Activated naive CD8-positive, alpha-beta T cell treated with anti-CD3 and anti-CD28 coated beads, Interleukin-2, amount 50 U/mL, for 24 hours (primary cell): ENCODE measurements around the gene SDF2.

Source experiments
- ATAC-seq: fragments of 150-1000 bp; cut with Tn5 transposase; one replicate; pipeline ENCODE4 v1.10.0; 2021
- DNase-seq: peaks from one replicate; pipeline ENCODE4 v3.0.0; 2021
- H3K27ac Mint-ChIP-seq: one replicate; pipeline ENCODE4 v1.8.0; 2021; ENCODE audit warnings: mild to moderate bottlenecking, mixed read lengths
- H3K27me3 Mint-ChIP-seq: one replicate; pipeline ENCODE4 v1.8.0; 2021; ENCODE audit warnings: mixed read lengths
- H3K36me3 Mint-ChIP-seq: one replicate; pipeline ENCODE4 v1.8.0; 2021; ENCODE audit warnings: low read depth, mixed read lengths
- H3K4me1 Mint-ChIP-seq: one replicate; pipeline ENCODE4 v1.8.0; 2021; ENCODE audit warnings: mixed read lengths
- H3K4me3 Mint-ChIP-seq: one replicate; pipeline ENCODE4 v1.8.0; 2021; ENCODE audit warnings: mild to moderate bottlenecking, moderate library complexity, mixed read lengths
- H3K9me3 Mint-ChIP-seq: one replicate; pipeline ENCODE4 v1.8.0; 2021; ENCODE audit warnings: mixed read lengths

The SDF2 gene

DNA sequence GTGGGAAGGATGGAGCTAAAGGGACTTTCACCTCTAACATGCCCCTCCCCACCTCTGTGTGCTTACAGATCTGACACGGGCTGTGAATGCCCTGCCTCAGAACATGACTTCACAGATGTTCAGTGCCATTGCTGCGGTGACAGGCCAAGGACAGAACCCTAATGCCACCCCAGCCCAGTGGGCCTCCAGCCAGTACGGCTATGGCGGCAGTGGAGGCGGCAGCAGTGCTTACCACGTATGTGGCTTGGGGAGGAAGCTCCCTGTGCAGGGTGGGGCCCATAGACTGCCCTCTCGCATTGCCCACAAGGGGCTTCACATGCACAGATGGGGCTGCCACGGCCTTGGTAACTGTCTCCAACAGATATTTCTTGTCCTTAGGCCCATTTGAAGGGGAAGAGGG, 38.6 kb upstream of the SDF2 start:
- Mint-ChIP-seq H3K4me3 (no peak overlapping the region), H3K9me3 (no peaks in the 10 kb centered on the region), H3K36me3 (peaks cover 59% of the 10 kb centered on the region), H3K27me3 (no peaks in the 10 kb centered on the region), H3K4me1 (peaks cover 7% of the 10 kb centered on the region), H3K27ac (no peak overlapping the region)
- ATAC-seq (no peak), DNase-seq (no peak)

GRCh38 chr17:28698253-28698941, 36.7 kb upstream of the SDF2 start:
- H3K4me1 Mint-ChIP-seq, result peaks cover 7% of the 10 kb centered on the region
- H3K36me3 Mint-ChIP-seq, result peaks cover 70% of the 10 kb centered on the region
- H3K4me3 Mint-ChIP-seq, result no peak overlapping the region
- H3K27me3 Mint-ChIP-seq, result no peaks in the 10 kb centered on the region
- peak; percentile 68 for ATAC-seq
- no peak for DNase-seq
- no peaks in the 10 kb centered on the region for H3K9me3 Mint-ChIP-seq
- peak overlapping the region; percentile 49 for H3K27ac Mint-ChIP-seq

DNA sequence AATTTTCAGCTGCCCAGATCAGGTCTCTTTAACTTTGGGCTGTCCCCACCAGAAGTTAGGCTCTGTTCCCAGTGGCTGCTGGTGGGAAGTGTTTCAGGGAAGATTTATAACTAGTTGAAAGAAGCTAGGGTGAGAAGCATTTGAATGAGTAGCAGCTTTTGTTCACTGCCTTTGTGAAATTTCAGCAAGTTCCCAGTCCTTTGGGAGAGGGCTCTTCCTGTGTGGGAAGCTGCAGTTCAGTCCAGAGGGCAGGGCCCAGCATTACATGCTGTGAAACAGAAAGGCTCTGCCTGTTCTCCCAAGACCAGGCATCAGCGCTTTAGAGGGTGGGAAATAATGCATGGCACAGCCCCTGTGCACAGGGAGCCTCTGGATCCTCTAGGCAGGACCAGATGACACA, 32.2 kb upstream of the SDF2 start:
- H3K27ac Mint-ChIP-seq, result no peak overlapping the region
- peaks cover 63% of the 10 kb centered on the region for H3K36me3 Mint-ChIP-seq
- H3K4me1 Mint-ChIP-seq, result peaks cover 7% of the 10 kb centered on the region

DNA sequence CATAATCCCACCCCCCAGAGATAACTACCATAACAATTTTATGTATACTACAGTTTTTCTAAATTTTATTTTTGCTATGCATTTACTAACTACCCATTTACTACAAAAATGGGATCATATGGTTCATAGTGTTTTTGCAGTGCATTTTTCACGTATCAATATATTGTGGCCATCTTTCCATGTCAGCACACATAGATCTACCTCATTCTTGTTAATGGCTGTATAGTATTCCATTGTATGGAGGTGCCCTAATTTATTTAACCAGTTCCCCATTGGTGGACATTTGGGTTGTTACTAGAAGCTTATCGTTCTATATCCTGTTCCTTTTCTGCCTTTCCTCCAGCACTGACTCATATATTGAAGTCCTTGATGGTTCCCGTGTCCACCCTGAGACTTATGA, 27.3 kb upstream of the SDF2 start:
- no peak for DNase-seq
- Mint-ChIP-seq H3K36me3 (peaks cover 67% of the 10 kb centered on the region), H3K4me3 (no peak overlapping the region), H3K9me3 (no peaks in the 10 kb centered on the region), H3K27me3 (no peaks in the 10 kb centered on the region), H3K4me1 (no peaks in the 10 kb centered on the region), H3K27ac (no peak overlapping the region)
- ATAC-seq, result no peak

More for the DNA sequence above, 32.2 kb upstream of the SDF2 start:
- no peak for ATAC-seq
- no peaks in the 10 kb centered on the region for H3K27me3 Mint-ChIP-seq
- H3K4me3 Mint-ChIP-seq, result no peak overlapping the region
- H3K9me3 Mint-ChIP-seq, result no peaks in the 10 kb centered on the region
- no peak for DNase-seq

- Mint-ChIP-seq H3K27me3 (no peaks in the 10 kb centered on the region), H3K4me3 (no peak overlapping the region), H3K9me3 (no peaks in the 10 kb centered on the region), H3K27ac (no peak overlapping the region), H3K36me3 (peaks cover 65% of the 10 kb centered on the region), H3K4me1 (no peaks in the 10 kb centered on the region)
- ATAC-seq, result no peak
- no peak for DNase-seq
Observed at GRCh38 chr17:28688481-28688880, 26.8 kb upstream of the SDF2 start.

DNA sequence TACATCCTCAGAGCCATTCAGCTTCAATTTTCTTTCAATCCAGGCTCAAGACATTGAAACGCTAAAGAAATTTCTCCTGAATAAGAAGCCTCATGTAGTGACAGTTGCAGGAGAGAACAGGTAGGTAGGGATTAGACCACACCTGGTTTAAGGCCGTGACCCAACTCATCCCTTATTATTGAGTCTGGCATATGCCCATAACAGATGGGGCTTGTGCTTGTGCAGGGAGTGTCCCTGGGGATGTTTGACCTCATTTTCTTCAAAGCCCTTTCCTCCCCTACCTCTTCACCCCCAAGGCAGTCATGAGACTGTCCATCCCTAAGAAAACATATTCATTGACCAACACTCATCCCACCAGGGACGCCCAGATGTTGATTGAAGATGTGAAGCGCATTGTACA, 24.6 kb upstream of the SDF2 start:
- no peaks in the 10 kb centered on the region for H3K9me3 Mint-ChIP-seq

DNA sequence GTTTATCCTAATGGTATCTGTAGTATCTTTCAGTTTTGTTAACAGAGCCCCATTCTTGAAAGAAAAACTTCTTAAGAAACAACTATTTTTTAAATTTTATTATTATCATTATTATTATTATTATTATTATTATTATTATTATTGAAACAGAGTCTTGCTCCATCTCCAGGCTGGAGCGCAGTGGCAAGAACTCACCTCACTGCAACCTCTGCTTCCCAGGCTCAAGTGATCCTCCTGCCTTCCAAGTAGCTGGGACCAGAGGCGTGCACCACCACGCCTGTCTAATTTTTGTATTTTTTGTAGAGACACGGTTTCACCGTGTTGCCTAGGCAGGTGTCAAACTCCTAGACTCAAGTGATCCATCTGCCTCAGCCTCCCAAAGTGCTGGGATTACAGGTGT, 23.7 kb upstream of the SDF2 start:
- DNase-seq, result no peak
- H3K36me3 Mint-ChIP-seq, result peaks cover 76% of the 10 kb centered on the region
- no peaks in the 10 kb centered on the region for H3K4me1 Mint-ChIP-seq
- no peaks in the 10 kb centered on the region for H3K9me3 Mint-ChIP-seq
- no peak overlapping the region for H3K27ac Mint-ChIP-seq
- H3K27me3 Mint-ChIP-seq, result no peaks in the 10 kb centered on the region
- no peak for ATAC-seq
- no peak overlapping the region for H3K4me3 Mint-ChIP-seq

More for the DNA sequence above, 24.6 kb upstream of the SDF2 start:
- Mint-ChIP-seq H3K4me3 (no peak overlapping the region), H3K27me3 (no peaks in the 10 kb centered on the region), H3K27ac (no peak overlapping the region), H3K4me1 (no peaks in the 10 kb centered on the region), H3K36me3 (peaks cover 70% of the 10 kb centered on the region)
- DNase-seq (no peak), ATAC-seq (no peak)

GRCh38 chr17:28684963-28685362, 23.3 kb upstream of the SDF2 start:
- peaks cover 75% of the 10 kb centered on the region for H3K36me3 Mint-ChIP-seq
- H3K27me3 Mint-ChIP-seq, result no peaks in the 10 kb centered on the region
- ATAC-seq (no peak), DNase-seq (no peak)
- no peaks in the 10 kb centered on the region for H3K9me3 Mint-ChIP-seq
- no peaks in the 10 kb centered on the region for H3K4me1 Mint-ChIP-seq
- no peak overlapping the region for H3K27ac Mint-ChIP-seq
- H3K4me3 Mint-ChIP-seq, result no peak overlapping the region

GRCh38 chr17:28682655-28683054, 20.9 kb upstream of the SDF2 start:
- H3K27ac Mint-ChIP-seq, result no peak overlapping the region
- no peak overlapping the region for H3K4me3 Mint-ChIP-seq
- H3K36me3 Mint-ChIP-seq, result peaks cover 66% of the 10 kb centered on the region
- H3K27me3 Mint-ChIP-seq, result no peaks in the 10 kb centered on the region
- ATAC-seq, result no peak
- H3K9me3 Mint-ChIP-seq, result no peaks in the 10 kb centered on the region
- DNase-seq, result no peak
- no peaks in the 10 kb centered on the region for H3K4me1 Mint-ChIP-seq

- H3K27me3 Mint-ChIP-seq, result no peaks in the 10 kb centered on the region
- H3K9me3 Mint-ChIP-seq, result no peaks in the 10 kb centered on the region
- H3K4me1 Mint-ChIP-seq, result no peaks in the 10 kb centered on the region
- no peak overlapping the region for H3K4me3 Mint-ChIP-seq
- DNase-seq (no peak), ATAC-seq (no peak)
- peaks cover 64% of the 10 kb centered on the region for H3K36me3 Mint-ChIP-seq
- no peak overlapping the region for H3K27ac Mint-ChIP-seq
Observed at GRCh38 chr17:28675980-28676379, 14.3 kb upstream of the SDF2 start.

GRCh38 chr17:28675490-28675889, 13.8 kb upstream of the SDF2 start:
- H3K36me3 Mint-ChIP-seq, result peaks cover 63% of the 10 kb centered on the region
- H3K27me3 Mint-ChIP-seq, result no peaks in the 10 kb centered on the region
- H3K27ac Mint-ChIP-seq, result no peak overlapping the region
- DNase-seq, result no peak
- ATAC-seq, result no peak
- H3K9me3 Mint-ChIP-seq, result no peaks in the 10 kb centered on the region
- H3K4me3 Mint-ChIP-seq, result no peak overlapping the region
- H3K4me1 Mint-ChIP-seq, result no peaks in the 10 kb centered on the region

DNA sequence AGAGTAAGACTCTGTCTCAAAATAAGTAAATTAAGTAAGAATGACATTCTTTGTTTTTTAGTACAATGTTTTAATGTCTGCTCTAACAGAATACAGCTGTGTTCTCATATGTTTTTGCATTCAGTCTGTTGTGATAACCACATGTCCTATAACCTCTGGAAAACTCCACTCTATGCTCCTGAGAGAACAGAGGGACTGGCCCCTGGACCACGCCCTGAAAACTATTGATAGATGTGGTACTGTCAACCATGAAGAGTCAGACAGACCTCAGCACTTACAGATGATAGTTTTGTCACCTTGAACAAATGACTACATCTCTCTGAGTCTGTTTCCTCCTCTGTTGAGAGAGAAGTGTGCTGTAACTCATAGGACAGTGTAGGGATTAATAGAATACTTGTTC, 8.2 kb upstream of the SDF2 start:
- H3K9me3 Mint-ChIP-seq, result no peaks in the 10 kb centered on the region

DNA sequence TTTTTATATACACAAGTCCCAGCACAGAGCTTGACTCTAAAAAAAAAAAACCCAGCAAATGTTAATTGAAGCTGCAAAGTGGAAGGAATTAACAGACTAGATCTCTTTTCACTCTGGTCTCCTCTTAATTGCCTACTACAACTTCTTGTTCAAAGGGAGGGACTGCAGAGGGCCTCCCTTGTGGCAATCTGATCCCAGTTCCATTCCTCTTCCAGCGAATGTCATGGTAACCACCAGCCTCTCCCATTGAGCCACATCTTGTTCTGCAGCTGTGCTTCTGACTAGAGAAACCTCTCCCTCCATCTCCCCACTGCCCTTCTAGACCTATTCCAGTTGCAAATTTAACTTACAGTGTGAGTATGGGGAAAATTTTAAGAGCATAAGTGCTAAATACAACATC, 6.2 kb upstream of the SDF2 start:
- Mint-ChIP-seq H3K27ac (no peak overlapping the region), H3K9me3 (no peaks in the 10 kb centered on the region), H3K4me1 (peaks cover 28% of the 10 kb centered on the region), H3K36me3 (peaks cover 48% of the 10 kb centered on the region), H3K27me3 (no peaks in the 10 kb centered on the region), H3K4me3 (no peak overlapping the region)
- ATAC-seq, result no peak
- no peak for DNase-seq

More for the DNA sequence above, 8.2 kb upstream of the SDF2 start:
- Mint-ChIP-seq H3K4me3 (no peak overlapping the region), H3K27me3 (no peaks in the 10 kb centered on the region), H3K36me3 (peaks cover 53% of the 10 kb centered on the region), H3K27ac (no peak overlapping the region), H3K4me1 (peaks cover 9% of the 10 kb centered on the region)
- no peak for DNase-seq
- ATAC-seq, result no peak

- Mint-ChIP-seq H3K36me3 (peaks cover 40% of the 10 kb centered on the region), H3K9me3 (no peaks in the 10 kb centered on the region), H3K4me3 (no peak overlapping the region), H3K4me1 (peaks cover 34% of the 10 kb centered on the region), H3K27ac (peak overlapping the region; percentile 12), H3K27me3 (no peaks in the 10 kb centered on the region)
- ATAC-seq (no peak), DNase-seq (no peak)
Observed at GRCh38 chr17:28665994-28666393, 4.3 kb upstream of the SDF2 start.

GRCh38 chr17:28663723-28664122, 2.0 kb upstream of the SDF2 start:
- ATAC-seq, result no peak
- Mint-ChIP-seq H3K4me1 (peaks cover 47% of the 10 kb centered on the region), H3K27ac (peak overlapping the region; percentile 98)

GRCh38 chr17:28662527-28662829, 772 bp upstream of the SDF2 start:
- ATAC-seq (no peak), DNase-seq (no peak)
- H3K27ac Mint-ChIP-seq, result peak overlapping the region; percentile 98
- no peaks in the 10 kb centered on the region for H3K9me3 Mint-ChIP-seq
- H3K27me3 Mint-ChIP-seq, result no peaks in the 10 kb centered on the region
- peaks cover 47% of the 10 kb centered on the region for H3K4me1 Mint-ChIP-seq
- H3K4me3 Mint-ChIP-seq, result peak overlapping the region; percentile 97
- H3K36me3 Mint-ChIP-seq, result peaks cover 46% of the 10 kb centered on the region

More at GRCh38 chr17:28663723-28664122, 2.0 kb upstream of the SDF2 start:
- no peak for DNase-seq
- Mint-ChIP-seq H3K36me3 (peaks cover 48% of the 10 kb centered on the region), H3K9me3 (no peaks in the 10 kb centered on the region), H3K27me3 (no peaks in the 10 kb centered on the region), H3K4me3 (peak overlapping the region; percentile 97)
